GM21619 (cell line): ENCODE results near the gene CCN2.
"Not testable (repeated sequence)": the region's sequence is repeated elsewhere in the genome, so short reads cannot be mapped to it uniquely, and the experiment has no call there.

Experiments used
- ATAC-seq: cut with Tn5 transposase; IDR thresholded peaks from one replicate; pipeline ENCODE4 v1.9.1; 2021; ENCODE audit not compliant: unreplicated experiment

Gene CCN2

GRCh38 chr6:131946404-131946991 is 4.7 kb downstream of the CCN2 start:
- no peak for ATAC-seq

GRCh38 chr6:131945971-131946370 is 5.2 kb downstream of the CCN2 start:
- no peak for ATAC-seq

- no peak for ATAC-seq
Observed at GRCh38 chr6:131937703-131938631, 13.2 kb downstream of the CCN2 start.

DNA sequence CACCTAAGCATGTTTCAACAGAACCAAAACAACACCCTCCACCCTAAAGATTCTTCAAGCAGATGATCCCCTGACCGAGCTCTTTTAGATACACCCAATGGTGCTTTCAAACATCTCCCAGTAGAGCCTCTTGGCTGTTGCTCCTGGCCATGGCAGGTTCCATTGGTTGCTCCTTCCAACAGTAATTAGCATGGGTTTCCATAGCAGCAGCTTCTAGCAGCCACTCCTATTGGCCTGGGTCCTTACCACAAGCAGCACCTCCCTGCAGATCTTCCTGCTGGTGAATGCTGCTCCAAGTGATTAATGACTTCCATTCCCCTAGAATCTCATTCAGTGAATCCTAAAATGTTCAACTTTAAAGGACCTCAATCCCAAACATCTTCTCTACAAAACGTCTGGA is 13.9 kb downstream of the CCN2 start:
- no peak for ATAC-seq

GRCh38 chr6:131936156-131936555 is 15.0 kb downstream of the CCN2 start:
- no peak for ATAC-seq

DNA sequence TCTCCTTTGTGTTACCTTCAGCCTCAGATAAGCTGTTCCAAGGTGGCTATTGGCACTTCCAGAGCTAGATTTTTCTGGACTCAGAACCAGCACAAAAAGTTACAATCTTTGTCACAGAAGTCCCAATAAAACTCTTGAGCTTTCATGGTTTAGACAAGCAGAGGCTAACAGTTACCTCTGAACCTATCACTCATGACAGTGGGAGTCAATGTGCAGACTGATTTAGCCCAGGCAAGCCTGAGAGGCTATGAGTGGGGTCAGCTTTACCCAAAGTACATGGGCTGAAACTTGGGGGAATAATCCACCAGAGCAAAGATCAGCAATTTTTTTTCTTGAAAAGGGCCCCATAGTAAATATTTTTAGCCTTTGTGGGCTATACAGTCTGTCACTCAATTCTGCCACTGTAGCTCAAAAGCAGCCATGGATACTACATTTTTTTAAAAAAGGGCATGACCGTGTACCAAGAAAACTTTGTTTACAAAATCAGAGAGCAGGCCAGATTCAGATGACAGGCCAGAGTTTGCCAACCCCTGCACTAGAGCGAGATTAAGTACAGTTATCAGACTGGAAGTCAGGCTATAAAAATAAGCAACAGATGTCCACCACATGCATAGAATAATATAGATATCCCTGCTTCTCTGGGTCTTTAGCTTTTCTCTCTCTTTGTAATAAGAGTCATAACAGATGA is 20.0 kb downstream of the CCN2 start:
- no peak for ATAC-seq

- no peak for ATAC-seq
Observed at GRCh38 chr6:131929976-131930375, 21.2 kb downstream of the CCN2 start.

DNA sequence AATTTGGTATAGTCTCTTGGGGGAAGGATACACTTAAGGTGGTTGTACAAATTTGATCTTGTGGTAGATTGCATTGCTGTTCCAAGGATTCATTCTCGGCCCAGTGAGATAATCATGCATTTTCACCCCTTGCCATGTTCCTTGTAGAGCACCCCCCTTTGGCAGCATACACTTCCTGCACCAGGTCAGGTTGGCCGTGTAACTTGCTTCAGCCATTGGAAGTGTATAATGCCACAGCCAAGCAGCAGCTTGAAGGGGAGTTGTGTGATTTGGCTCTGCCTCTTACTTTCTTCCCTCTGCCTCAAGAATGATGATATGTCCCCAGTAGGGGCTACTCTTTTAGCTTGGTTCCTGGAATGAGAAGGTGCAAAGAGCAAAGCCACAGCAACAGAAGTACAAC is 21.9 kb downstream of the CCN2 start:
- ATAC-seq = no peak

DNA sequence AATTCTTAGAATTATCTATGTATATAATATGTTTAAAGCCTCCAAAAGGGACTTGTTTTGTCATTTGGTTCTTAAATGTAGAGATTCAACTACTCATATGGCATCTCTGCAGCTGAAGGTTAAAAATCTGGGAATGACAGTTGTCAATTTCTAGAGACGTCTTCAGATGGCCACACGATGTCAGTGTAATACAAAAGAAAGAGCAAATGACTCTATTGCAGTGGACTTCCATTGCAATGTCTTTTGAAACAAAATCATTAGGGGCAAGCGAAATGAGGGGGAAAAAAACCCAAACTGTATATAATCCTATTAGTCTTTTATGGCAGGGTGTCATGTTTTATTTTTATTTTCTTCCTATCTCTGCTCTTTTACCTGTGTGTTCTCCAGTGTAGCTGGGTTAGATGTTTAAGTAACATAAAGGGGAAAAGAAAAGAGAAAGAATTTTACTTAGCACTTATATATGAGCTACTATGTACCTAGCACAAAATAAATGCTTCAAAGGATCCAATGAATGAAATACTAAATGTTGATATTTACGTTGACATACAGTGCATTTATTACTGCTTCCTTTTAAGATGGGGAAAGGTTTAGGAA is 26.2 kb downstream of the CCN2 start:
- no peak for ATAC-seq

GRCh38 chr6:131923356-131923755 is 27.8 kb downstream of the CCN2 start:
- no peak for ATAC-seq

DNA sequence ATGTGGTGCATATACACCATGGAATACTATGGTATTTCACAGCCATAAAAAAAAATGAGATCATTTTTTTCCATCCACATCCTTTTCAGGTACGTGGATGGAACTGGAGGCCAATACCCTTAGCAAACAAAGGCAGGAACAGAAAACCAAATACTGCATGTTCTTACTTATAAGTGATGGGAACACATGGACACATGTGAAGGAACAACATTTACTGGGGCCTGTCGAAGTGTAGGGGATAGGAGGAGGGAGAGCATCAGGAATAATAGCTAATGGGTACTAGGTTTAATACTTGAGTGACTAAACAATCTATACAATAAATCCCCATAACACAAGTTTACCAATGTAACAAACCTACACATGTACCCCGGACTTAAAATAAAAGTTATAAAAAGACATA is 30.5 kb downstream of the CCN2 start:
- no peak for ATAC-seq

GRCh38 chr6:131918650-131919355 is 32.4 kb downstream of the CCN2 start:
- no peak for ATAC-seq

- no peak for ATAC-seq
Observed at GRCh38 chr6:131917763-131918649, 33.2 kb downstream of the CCN2 start.

- no peak for ATAC-seq
Observed at GRCh38 chr6:131917318-131917717, 33.9 kb downstream of the CCN2 start.

DNA sequence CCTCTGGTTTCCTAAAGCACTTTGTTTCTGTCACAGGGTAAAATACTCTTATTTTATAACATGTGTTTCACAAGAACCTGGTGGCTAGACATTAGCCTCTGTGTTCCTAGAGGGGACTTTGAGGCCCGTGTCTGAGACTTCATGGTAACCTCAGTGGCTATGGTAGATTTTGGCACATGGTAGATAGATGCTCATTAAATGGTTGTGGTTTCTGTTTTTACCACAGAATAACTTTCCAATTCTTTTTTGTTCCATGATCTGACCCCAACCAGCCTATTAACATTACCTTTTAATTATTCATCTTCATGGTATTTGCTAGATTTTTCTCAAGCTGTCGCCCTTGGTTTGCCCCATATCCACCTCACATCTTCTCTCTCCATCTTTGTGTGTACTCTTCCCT is 34.3 kb downstream of the CCN2 start:
- no peak for ATAC-seq

DNA sequence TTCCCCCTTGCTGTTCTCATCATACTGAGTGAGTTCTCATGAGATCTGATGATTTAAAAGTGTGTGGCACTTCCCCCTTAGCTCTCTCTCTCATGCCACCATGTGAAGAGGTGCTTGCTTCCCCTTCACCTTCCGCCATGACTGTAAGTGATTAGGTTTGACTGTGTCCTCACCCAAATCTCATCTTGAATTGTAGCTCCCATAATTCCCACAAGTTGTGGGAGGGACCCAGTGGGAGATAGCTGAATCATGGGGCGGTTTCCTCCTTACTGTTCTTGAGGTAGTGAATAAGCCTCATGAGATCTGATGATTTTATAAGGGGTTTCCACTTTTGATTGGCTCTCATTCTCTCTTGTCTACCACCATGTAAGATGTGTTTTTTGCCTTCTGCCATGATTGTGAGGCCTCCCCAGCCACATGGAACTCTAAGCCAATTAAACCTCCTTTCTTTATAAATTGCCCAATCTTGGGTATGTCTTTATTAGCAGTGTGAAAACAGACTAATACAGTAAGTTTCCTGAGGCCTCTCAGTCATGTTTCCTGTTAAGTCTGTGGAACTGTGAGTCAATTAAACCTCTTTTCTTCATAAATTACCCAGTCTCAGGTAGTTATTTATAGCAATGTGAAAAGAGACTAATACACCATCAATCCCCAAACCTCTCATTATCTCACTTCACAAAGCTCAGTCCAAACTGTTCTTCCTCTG is 34.9 kb downstream of the CCN2 start:
- not testable (repeated sequence) for ATAC-seq

DNA sequence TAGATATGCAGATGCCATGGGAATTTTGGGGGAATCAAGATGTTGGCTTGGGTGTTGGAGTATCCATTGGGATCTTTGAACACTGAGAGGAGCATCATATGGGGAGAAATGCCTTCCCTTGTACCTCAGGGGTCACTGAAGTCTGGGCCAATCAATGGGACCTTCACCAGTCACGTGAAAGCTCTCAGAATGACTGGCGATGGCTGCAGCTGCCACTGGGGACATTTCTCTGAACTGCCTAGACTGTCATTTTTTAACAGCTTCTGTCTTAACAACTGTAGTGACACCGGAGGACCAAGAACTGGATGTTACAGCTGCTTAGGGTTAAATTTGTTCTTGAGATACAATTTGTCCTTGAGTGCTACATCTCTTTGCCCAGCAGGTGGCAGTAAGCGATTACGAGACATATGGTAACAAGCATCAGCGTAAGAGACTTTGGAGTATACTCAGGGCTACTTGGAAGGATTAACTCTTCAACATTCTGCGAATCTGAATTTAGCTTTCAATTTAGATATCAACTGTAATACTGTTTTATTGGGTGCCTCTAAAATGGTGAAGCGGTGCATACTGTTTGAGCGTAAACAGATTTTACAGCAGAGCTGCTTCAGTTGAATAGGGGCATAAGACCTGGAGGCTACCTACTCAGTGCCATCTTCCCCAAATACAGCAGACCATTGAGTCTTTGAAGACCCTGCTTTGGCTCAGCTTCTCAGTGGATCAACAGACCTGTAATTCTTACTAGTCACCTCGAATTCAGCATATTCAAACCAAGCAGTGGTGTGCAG is 36.0 kb downstream of the CCN2 start:
- peak; percentile 85 for ATAC-seq

- no peak for ATAC-seq
Observed at GRCh38 chr6:131914234-131914633, 36.9 kb downstream of the CCN2 start.

GRCh38 chr6:131911951-131912350 is 39.2 kb downstream of the CCN2 start:
- no peak for ATAC-seq
